Measurements from ENCODE around the gene RFX4.

DNA sequence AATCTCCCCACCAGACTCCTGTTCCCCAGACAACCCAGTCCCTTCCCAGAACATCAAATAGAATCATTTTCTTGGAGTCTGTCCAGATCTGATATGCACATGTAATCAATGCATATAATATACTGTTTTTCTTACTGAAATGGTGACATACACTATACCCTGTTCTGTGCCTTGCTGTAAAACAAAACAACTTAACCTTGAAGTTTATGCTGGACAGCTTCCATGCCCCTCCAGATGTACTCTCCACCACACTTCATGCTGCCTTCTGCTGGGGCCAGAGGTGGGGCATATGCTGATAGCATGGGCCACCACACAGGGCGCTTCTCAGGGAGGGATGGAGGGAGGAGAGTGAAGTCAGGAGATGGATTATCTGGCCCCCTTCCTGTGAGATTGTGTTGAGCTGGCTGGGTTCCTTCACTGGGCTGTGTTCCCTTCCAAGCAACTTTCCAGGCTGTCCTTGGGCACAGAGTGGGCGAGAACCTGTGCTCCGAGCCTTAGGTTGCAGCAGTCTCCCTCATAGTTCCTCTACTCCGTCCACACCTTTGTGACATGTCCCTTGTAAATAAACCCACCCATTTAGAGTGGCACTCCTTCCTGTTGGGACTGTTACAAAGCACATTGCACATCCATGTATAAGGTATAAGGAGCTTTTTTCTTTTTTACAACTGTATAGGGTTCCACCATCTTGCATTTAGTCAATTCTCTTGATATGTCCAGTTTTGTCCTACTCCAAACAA lies 114.0 kb downstream of the RFX4 start:
- TF ChIP-seq EZH2 (IDR thresholded peaks at IDR 0.05) (no peak), POLR2AphosphoS5 (IDR thresholded peaks at IDR 0.05; ENCODE audit: borderline replicate concordance, low read depth, low read length) (no peak)

Measured in SK-N-MC (cell line).